UCSD-AML1 (cell line): ENCODE data around the gene TAS2R20.
"Not testable (repeated sequence)": the region's sequence is repeated elsewhere in the genome, so short reads cannot be mapped to it uniquely, and the experiment has no call there.

ENCODE experiments used
- DNase-seq: peaks from one replicate; lab custom pipeline; 2025; ENCODE audit not compliant: unreplicated experiment; lab: John Stamatoyannopoulos, UW

Gene TAS2R20

GRCh38 chr12:10998204-10998603 is at the start of gene TAS2R20:
Gene TAS2R20, minus strand, starts transcription at chr12:10998304. Its CDS starts 429 bp downstream, at chr12:10997875.
- no peak for DNase-seq

- DNase-seq = not testable (repeated sequence)
Observed at GRCh38 chr12:11041366-11041765, 43.3 kb upstream of the TAS2R20 start.

GRCh38 chr12:11040162-11040561 is 42.1 kb upstream of the TAS2R20 start:
- DNase-seq = no peak

GRCh38 chr12:11039171-11039570 is 41.1 kb upstream of the TAS2R20 start:
- no peak for DNase-seq

DNA sequence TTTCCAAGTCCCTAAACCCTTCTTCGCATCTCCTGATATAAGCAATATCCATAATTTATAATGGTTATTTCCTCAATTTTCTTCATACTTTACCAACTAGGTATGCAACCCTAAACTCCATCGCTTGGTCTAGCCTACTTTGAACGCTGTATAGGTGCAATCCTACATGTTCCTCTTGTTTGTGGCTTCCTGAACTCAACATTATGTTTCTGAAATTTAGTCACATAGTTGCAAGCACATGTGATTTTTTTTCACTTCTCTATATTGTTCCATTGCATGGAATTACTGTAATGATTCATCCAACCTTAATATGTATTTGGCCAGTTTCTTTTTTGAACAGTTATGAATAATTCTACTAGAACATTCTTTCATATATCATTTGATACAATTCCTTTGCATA is 35.9 kb upstream of the TAS2R20 start:
- DNase-seq = not testable (repeated sequence)

- DNase-seq = no peak
Observed at GRCh38 chr12:11031307-11031706, 33.2 kb upstream of the TAS2R20 start, which contains the start of gene TAS2R31. Gene TAS2R31, minus strand, starts transcription at chr12:11031407. Its CDS starts 72 bp downstream, at chr12:11031335.

- no peak for DNase-seq
Observed at GRCh38 chr12:11026118-11026517, 28.0 kb upstream of the TAS2R20 start.

GRCh38 chr12:11023387-11023786 is 25.3 kb upstream of the TAS2R20 start:
- no peak for DNase-seq

- no peak for DNase-seq
Observed at GRCh38 chr12:11022520-11022919, 24.4 kb upstream of the TAS2R20 start, which contains the start of gene TAS2R19. Gene TAS2R19, minus strand, starts transcription at chr12:11022620. Its CDS starts 49 bp downstream, at chr12:11022571.

DNA sequence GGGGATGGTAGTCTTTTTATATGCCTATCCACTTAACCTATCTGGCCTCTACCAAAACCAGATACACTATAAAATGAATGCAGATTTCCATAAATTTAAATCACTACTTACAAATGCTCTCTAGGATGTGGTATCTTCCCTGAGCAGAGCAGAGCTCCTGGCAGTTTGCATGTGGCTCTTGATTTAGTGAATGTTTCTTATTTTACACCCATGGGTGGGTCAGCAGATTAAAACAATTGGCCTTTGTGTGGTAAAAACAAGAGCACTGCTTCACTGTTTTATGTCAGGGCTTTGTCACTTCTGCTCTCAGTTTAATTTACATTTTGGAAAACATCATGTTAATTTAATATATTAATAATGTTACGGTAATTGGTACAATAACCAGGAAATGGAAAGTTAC is 18.8 kb upstream of the TAS2R20 start:
- DNase-seq = no peak

DNA sequence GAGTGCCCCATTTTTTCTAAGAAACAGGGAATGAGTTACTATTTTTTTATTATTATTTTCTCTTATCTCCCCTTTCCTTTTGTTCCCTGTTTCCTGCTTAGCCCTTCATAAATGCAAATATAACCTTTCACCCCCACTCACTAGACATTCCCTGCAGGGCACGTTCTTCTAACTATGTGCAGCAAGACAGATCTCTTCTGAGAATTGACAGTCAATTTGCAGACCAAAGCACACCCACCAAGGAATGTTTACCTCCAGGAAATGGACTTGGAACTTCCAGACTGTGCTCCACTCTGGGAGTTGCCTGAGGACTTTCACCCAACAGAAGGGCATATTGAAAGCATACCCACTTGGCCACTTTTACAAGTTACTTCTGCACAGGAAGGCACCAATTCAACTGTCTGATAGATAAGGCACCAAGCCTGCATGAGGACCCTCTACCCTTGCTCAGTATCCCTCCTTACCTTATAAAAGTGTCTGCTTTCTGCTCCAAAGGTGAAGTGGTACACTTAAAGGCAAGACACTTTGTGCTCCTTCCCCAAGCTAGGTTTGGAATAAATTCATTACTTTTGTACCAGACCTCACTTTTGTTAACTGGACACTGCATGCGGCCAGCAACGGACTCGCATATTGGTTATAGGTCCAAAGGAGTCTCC is 17.8 kb upstream of the TAS2R20 start:
- no peak for DNase-seq

DNA sequence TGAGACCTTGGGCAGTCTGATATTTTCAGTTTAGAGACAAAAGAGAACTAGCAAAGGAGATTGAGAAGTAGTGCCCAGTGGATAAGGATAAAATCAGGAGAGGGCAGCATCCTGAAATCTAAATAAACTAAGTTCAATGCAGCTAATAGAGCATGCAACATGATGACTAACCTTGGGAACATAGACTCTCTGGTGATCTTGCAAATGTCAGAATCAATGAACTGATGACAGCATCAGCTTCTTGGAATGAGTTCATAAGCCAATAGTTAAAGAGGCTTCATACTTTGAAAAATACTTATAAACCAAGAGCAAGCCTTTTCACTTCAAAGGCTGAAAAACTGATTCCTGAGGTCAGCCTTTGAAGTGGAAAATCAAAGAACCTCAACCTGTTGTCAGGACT is 16.1 kb upstream of the TAS2R20 start:
- DNase-seq = no peak

DNA sequence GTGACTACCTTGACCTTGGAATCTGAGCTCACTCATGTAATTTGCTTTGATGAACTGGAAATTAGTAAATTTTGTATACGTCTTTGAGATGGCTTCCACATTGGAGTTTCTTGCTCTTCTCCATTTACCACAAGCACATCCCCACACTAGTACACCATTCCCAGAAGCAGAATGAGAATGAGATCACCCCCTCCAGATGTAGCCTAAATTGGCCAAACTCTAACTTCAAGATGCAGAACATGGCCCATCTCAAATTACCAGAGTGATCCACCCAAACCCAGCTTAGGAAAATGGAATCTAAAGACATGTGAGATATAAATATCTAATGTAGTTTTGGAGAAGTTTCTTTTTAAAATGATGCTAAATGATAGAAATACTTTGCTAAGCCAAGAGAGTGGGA is 9.5 kb upstream of the TAS2R20 start:
- no peak for DNase-seq

DNA sequence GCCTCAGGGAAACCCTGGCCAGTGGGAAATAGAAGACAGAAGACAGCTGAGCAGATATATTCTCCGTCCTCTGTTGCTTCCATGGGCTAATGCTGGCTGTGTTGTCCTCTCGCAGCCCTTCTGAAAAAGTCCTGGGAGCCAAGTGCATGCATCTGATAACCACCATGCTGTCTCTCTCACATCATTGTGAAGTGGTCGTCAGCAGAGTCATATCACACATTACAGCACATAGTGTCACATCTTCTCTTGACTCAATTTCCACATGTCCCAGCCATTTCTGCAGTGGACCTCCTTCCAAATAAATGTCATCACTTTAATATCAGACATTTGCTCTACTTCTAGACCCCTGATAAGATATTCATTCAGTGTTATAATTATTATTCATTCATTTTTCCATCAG is 3.8 kb downstream of the TAS2R20 start:
- DNase-seq = no peak

DNA sequence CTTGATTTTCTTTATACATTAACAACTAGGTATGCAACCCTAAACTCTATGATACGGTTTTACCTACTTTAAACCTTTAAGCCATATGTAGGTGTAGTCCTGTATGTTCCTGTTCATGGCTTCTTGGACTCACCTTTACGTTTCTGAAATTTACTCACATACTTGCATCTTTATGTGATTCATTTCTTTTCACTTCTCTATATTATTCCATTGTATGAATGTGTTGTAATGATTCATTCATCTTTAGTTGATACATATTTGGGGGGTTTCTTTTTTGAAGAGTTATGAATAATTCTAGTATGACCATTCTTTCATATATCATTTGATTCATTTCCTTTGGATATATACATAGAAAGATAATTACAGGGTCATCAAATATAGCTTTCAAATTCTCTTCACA is 9.0 kb downstream of the TAS2R20 start:
- no peak for DNase-seq

DNA sequence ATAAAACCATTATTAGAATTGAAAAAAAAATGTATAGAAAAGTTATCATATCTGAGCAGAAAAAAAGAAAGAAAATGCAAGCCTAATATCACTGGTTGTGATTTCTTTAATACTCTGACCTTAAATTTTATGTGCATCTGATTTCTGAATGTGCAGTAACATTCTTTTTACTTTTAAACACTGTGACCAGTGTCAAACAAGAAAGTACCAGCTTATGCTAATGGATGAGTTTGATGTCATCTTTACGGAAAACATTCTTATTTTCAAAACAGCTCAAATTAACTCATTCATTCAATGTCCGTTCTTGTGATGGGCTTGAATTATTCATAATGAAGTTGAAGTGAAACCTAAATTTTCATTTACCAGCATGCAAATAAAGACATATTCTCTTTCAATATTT is 11.3 kb downstream of the TAS2R20 start, which contains the start of gene TAS2R50:
Gene TAS2R50 (minus strand): TSS at position 101 of the 400 bp plus-strand sequence. CDS start 52 bp downstream, at position 49.
- DNase-seq = no peak

DNA sequence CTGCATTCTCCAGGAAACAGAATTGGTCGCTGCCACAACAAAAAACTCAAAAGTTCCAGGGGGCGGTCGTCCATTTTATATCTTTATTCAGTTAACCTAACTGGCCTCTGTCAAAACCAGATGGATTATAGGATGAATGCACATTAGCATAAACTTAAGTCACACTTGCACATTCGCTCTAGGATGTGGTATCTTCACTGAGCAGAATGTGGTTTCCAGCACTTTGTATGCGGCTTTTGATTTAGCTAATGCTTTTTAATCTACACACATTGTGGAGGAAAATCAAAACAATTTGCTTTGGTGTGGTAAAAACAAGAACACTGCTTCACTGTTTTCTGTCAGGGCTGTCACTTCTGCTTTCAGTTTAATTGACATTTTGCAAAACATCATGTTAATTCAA is 15.9 kb downstream of the TAS2R20 start:
- DNase-seq = no peak

DNA sequence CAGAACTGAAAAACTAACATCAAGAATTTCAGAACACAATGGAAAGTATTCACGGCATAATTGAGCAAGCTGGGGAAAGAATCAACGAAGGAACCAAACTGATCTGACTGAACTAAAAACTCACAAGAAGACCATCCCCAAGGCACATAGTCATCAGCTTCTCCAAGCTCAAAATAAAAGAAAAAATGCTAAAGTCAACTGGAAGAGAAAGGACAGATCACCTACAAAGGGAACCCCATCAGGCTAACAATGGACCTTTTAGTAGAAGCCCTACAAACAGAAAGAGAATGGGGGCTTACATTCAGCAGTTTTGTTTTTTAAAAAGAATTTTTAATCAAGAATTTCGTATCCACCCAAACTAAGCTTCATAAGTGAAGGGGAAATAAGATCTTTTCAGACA is 23.1 kb downstream of the TAS2R20 start:
- no peak for DNase-seq

GRCh38 chr12:10968765-10969456 is 29.2 kb downstream of the TAS2R20 start:
- no peak for DNase-seq

DNA sequence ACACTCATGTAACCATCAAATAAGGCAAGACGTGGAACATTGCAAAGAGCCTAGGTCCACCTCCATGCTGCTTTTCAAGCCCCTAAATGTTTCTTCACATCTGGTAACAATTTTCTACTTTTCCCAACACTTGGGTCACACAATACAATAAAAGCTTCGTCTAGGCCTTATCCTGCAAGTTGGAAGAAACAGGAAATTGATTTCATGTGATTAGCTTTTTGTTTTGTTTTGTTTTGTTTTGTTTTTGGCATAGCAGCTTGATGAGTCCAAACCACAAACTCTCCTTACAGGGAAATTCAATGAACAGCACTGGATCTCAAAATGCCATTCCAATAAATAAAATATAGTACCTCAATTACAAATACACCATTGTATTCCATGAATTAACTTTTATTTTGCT is 30.7 kb downstream of the TAS2R20 start:
- DNase-seq = no peak

- no peak for DNase-seq
Observed at GRCh38 chr12:10966314-10966713, 31.8 kb downstream of the TAS2R20 start.

DNA sequence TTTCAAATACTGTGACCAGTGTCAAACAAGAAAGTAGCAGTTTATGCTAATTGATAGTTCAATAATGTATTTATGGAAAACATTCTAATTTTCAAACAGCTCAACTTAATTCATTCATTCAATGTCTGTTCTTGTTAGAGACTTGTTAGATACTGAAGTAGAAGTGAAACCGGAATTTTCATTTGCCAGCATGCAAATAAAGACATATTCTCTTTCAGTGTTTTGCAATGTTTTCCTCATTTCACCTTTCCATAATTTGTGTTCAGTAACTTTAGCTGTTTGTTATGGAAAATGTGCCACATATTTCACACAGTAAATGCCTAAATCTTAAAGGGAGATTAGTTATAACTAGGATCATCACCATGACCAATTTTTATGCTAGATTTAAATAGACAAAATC is 32.6 kb downstream of the TAS2R20 start:
- DNase-seq = no peak
